GM10266 (cell line): Measurements from ENCODE around the gene STAT1.

Experiments used
- DNase-seq: peaks from one replicate; pipeline ENCODE4 v3.0.0; 2012; ENCODE audit errors: extremely low spot score
- TF ChIP-seq, protein P1 (sequence below): IDR thresholded peaks from 2 replicates; pipeline ENCODE4 v1.5.1; 2012; ENCODE audit warnings: mild to moderate bottlenecking, low read depth; ENCODE audit not compliant: control insufficient read depth, insufficient read depth; ENCODE audit errors: missing control alignments

Gene STAT1

DNA sequence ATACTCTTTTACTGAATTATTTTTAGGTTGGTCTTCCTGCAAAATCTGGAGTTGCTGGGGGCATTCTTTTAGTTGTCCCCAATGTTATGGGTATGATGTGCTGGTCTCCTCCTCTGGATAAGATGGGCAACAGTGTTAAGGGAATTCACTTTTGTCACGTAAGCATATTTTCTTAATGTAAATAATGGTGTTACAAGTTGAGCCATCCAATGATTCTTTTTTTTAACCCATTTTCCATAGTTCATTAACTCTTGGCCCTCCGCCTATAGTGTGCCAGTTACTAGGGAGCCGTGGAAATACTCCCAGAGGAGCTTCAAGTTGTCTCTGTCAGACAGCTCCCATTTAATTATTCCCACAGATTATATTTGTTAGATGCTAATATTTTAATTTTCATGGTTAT is 83.6 kb downstream of the STAT1 start:
- TF ChIP-seq, protein P1, sequence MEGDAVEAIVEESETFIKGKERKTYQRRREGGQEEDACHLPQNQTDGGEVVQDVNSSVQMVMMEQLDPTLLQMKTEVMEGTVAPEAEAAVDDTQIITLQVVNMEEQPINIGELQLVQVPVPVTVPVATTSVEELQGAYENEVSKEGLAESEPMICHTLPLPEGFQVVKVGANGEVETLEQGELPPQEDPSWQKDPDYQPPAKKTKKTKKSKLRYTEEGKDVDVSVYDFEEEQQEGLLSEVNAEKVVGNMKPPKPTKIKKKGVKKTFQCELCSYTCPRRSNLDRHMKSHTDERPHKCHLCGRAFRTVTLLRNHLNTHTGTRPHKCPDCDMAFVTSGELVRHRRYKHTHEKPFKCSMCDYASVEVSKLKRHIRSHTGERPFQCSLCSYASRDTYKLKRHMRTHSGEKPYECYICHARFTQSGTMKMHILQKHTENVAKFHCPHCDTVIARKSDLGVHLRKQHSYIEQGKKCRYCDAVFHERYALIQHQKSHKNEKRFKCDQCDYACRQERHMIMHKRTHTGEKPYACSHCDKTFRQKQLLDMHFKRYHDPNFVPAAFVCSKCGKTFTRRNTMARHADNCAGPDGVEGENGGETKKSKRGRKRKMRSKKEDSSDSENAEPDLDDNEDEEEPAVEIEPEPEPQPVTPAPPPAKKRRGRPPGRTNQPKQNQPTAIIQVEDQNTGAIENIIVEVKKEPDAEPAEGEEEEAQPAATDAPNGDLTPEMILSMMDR: no peak
- no peak for DNase-seq

DNA sequence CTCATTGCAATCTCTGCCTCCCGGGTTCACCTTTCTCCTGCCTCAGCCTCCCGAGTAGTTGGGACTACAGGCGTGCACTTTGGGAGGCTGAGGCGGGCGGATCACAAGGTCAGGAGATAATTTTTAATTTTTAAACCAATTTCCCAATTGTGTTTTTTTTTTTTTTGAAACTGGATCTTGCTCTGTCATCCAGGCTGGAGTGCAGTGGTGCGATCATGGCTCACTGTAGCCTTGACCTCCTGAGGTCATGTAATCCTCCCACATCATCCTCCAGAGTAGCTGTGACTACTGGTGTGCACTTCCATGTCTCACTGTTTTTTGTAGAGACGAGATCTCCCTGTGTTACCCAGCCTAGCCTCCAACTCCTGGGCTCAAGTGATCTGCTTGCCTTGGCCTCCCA is 84.1 kb downstream of the STAT1 start:
- no peak for DNase-seq
- TF ChIP-seq, protein P1: no peak

DNA sequence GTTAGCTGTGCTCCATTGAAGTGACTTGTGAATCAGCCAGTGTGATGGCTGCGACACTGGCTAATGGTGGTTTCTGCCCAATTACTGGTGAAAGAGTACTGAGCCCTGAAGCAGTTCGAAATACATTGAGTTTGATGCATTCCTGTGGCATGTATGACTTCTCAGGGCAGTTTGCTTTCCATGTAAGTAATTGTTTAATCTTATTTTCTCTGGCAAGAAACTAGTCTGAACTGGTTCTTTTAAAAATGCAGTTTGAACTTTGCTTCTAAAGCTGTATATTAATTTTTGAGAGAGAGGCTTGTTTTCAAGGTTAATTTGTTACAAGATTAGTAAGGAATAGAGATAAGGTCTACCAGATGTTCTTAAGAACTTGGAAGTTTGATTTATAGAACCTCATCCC is 86.7 kb downstream of the STAT1 start:
- TF ChIP-seq, protein P1: no peak
- DNase-seq: no peak

DNA sequence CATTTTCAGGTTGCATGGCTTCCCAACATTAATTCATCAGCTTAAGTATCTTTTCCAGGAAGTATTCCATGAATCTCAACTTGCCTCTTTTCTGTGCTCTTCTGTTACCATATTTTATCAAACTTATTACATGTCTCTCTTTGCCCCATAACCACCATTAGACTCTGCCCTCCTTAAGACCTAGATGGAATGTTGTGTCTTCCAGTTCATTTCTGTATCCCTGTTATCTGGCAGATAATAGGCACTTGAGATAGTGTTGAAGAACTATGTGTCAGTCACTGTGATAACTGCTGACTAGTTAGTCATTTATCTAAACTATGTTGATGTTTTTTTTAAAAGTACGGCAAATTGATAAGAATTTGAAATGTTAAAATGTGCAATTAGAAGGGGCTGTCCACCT is 91.6 kb downstream of the STAT1 start:
- TF ChIP-seq, protein P1: no peak
- no peak for DNase-seq

DNA sequence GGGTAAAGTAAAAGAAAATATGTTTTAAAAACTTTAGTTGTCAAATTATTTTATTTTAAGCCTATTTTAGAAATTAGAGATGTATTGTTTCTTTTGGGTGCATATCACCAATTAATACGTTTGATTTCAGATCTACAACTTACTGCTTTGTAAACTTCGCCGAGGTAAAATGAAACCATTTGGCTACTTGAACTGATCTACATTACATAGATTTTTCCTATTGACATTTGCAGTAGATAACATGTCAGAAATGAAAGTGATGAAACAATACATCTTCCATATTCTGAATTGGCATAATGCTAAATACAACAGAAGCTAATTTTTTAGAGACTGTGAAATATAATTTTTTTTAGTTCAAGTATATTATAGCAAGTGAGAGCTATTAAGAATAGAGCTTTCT is 93.9 kb downstream of the STAT1 start:
- DNase-seq: no peak

More for the DNA sequence above, 93.9 kb downstream of the STAT1 start:
- TF ChIP-seq, protein P1: no peak
